ENCODE results near the gene TP73.

GRCh38 chr1:3664700-3665375 lies 12.5 kb downstream of the TP73 start:
- TF ChIP-seq CTCF (conservative IDR thresholded peaks at IDR 0.05; ENCODE audit: low read depth, low read length), result no peak
- no peak for TF ChIP-seq EZH2phosphoT487 (IDR thresholded peaks at IDR 0.05; ENCODE audit: borderline replicate concordance, low read length)

Measured in PC-3 (cell line).